22Rv1 (cell line): ENCODE measurements around the gene SLC48A1.

ENCODE experiments used
- ZFX ChIP-seq: fragments of 450-650 bp; IDR thresholded peaks from 2 replicates; pipeline ENCODE4 v1.6.1; 2017; ENCODE audit warnings: antibody characterized with exemption, borderline replicate concordance
- TF ChIP-seq, protein P1 (sequence below): fragments of 450-650 bp; IDR thresholded peaks from 2 replicates; pipeline ENCODE4 v1.5.1; 2017; ENCODE audit warnings: mild to moderate bottlenecking

DNA sequence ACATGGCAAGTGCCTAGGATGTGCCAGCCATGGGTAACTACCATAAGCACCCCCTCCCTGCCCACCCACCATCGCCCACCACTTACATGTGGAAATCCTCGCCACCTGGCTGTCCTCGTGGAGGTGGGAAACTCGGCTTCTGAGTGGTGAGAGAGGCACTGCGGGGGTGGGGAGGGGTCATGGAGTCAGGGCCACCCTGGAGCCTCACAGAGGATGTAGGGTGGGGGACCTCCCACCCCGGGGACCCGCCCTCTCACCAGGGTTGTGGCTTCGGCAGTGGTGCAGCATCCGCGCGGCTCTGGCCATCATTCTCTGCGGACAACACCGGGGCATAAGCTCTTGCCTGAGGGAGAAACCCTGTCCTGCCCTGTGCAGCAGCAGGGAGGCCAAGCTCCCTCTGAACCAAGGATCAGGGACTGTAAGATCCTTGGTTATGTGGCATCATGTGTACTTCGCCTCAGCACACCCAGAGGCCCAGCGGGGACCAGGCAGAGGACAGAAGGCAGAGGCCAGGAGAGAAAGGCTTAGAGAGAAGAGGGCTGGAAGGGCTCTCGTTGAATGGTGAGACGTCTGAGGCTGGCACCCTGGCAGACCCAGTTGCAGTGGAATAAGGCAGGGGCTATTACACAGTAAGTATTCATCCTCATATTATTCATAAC lies 35.0 kb upstream of the SLC48A1 start:
- TF ChIP-seq, protein P1, sequence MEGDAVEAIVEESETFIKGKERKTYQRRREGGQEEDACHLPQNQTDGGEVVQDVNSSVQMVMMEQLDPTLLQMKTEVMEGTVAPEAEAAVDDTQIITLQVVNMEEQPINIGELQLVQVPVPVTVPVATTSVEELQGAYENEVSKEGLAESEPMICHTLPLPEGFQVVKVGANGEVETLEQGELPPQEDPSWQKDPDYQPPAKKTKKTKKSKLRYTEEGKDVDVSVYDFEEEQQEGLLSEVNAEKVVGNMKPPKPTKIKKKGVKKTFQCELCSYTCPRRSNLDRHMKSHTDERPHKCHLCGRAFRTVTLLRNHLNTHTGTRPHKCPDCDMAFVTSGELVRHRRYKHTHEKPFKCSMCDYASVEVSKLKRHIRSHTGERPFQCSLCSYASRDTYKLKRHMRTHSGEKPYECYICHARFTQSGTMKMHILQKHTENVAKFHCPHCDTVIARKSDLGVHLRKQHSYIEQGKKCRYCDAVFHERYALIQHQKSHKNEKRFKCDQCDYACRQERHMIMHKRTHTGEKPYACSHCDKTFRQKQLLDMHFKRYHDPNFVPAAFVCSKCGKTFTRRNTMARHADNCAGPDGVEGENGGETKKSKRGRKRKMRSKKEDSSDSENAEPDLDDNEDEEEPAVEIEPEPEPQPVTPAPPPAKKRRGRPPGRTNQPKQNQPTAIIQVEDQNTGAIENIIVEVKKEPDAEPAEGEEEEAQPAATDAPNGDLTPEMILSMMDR = no peak
- no peak for TF ChIP-seq ZFX
